Dendritic cell treated with granulocyte-macrophage colony-stimulating factor and Interleukin-4, amounts not matched to agents 40 ng/mL and 50 ng/mL, for 4 days (primary cell): Measurements from ENCODE around the gene ZFHX3.
A peak's percentile ranks its signal among the peaks of the same experiment; 100 is the strongest.

Source experiments
- H3K27ac Mint-ChIP-seq: one replicate; pipeline ENCODE4 v1.8.0; 2022; ENCODE audit warnings: mild to moderate bottlenecking, mixed read lengths
- H3K27me3 Mint-ChIP-seq: one replicate; pipeline ENCODE4 v1.8.0; 2022; ENCODE audit warnings: mild to moderate bottlenecking, mixed read lengths
- H3K36me3 Mint-ChIP-seq: one replicate; pipeline ENCODE4 v1.8.0; 2022; ENCODE audit warnings: low read depth, mixed read lengths
- H3K4me1 Mint-ChIP-seq: one replicate; pipeline ENCODE4 v1.8.0; 2022; ENCODE audit warnings: low read depth, mixed read lengths
- H3K4me3 Mint-ChIP-seq: one replicate; pipeline ENCODE4 v1.8.0; 2022; ENCODE audit warnings: mild to moderate bottlenecking, moderate library complexity, mixed read lengths
- H3K9me3 Mint-ChIP-seq: one replicate; pipeline ENCODE4 v1.8.0; 2022; ENCODE audit warnings: mixed read lengths
- intact Hi-C: fragments of 100-400 bp; cut with micrococcal nuclease; formaldehyde crosslinking; loops from one replicate; pipeline ENCODE4 v1.15.0; 2022

Gene ZFHX3

DNA sequence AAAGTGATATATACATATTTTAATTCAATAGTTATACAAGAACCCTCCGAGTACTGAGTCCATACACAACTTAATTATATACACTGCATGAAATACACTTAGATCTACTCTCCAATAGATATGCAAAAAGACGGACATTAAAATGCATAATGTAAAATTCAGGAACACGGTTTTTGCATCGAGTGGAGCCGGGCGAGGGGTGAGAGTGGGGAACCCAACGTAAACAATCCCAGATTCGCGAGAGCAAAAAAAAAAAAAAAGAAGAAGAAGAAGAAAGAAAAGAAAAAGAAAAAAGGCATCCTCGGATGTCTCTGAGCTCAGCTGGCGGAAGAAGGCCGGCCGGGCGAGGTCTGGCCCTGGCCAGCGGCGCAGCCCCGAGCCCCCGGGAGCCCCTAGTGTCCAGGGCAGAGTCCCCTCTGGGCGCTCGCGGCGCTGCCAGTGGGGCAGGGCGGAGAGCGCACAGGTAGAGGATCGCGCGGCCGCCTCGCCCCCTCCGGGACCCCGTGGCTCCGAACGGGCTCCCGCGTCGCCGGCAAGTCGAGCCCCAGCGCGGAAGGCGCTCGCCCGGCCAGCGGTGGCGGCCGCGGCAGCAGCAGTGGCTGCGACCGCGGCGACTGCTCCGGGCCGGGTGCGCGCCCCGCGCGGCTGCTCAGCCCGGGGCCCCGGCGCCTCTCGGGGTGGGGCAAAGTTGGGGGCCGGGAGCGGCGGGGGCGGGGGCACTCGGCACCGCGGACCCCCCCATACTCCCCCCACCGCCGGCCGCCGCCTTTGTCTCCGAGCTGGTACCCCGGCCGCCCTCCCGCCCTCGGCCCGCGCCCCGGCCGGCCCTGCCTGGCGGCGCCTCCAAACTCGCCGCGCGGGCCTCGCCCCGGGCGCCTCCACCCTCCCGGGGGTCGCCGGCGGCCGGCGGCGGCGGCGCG, 9.6 kb upstream of the ZFHX3 start:
- H3K27ac Mint-ChIP-seq, result peak overlapping the region; percentile 92
- H3K9me3 Mint-ChIP-seq, result no peaks in the 10 kb centered on the region
- peaks cover 33% of the 10 kb centered on the region for H3K27me3 Mint-ChIP-seq
- H3K4me1 Mint-ChIP-seq, result peaks cover 50% of the 10 kb centered on the region
- intact Hi-C loops, result loop anchor here (2.0 to 10.0 kb wide), 3 partner anchors 123 to 393 kb away; no protein-coding TSS in a partner anchor
- H3K36me3 Mint-ChIP-seq, result peaks cover 22% of the 10 kb centered on the region
- peak overlapping the region; percentile 97 for H3K4me3 Mint-ChIP-seq

- intact Hi-C loops, result loop anchor here (2.0 to 10.0 kb wide), 3 partner anchors 122 to 392 kb away; no protein-coding TSS in a partner anchor
- H3K27me3 Mint-ChIP-seq, result peaks cover 27% of the 10 kb centered on the region
- H3K9me3 Mint-ChIP-seq, result no peaks in the 10 kb centered on the region
- H3K27ac Mint-ChIP-seq, result peak overlapping the region; percentile 92
- H3K36me3 Mint-ChIP-seq, result peaks cover 22% of the 10 kb centered on the region
- peak overlapping the region; percentile 97 for H3K4me3 Mint-ChIP-seq
- peaks cover 46% of the 10 kb centered on the region for H3K4me1 Mint-ChIP-seq
Observed at GRCh38 chr16:73056921-73057290, 9.0 kb upstream of the ZFHX3 start.

GRCh38 chr16:73056448-73056847, 8.5 kb upstream of the ZFHX3 start:
- H3K9me3 Mint-ChIP-seq, result no peaks in the 10 kb centered on the region
- peak overlapping the region; percentile 92 for H3K27ac Mint-ChIP-seq
- H3K27me3 Mint-ChIP-seq, result peaks cover 24% of the 10 kb centered on the region
- peak overlapping the region; percentile 97 for H3K4me3 Mint-ChIP-seq
- peaks cover 46% of the 10 kb centered on the region for H3K4me1 Mint-ChIP-seq
- intact Hi-C loops, result loop anchor here (2.0 to 10.0 kb wide), 3 partner anchors 122 to 392 kb away; no protein-coding TSS in a partner anchor
- peaks cover 22% of the 10 kb centered on the region for H3K36me3 Mint-ChIP-seq

GRCh38 chr16:73054813-73055482, 7.0 kb upstream of the ZFHX3 start:
- no peaks in the 10 kb centered on the region for H3K9me3 Mint-ChIP-seq
- intact Hi-C loops, result loop anchor here (10.0 kb wide), 2 partner anchors 120 to 390 kb away; no protein-coding TSS in a partner anchor
- H3K27me3 Mint-ChIP-seq, result peaks cover 16% of the 10 kb centered on the region
- no peak overlapping the region for H3K4me3 Mint-ChIP-seq
- peaks cover 38% of the 10 kb centered on the region for H3K4me1 Mint-ChIP-seq
- H3K36me3 Mint-ChIP-seq, result peaks cover 22% of the 10 kb centered on the region
- peak overlapping the region; percentile 52 for H3K27ac Mint-ChIP-seq

DNA sequence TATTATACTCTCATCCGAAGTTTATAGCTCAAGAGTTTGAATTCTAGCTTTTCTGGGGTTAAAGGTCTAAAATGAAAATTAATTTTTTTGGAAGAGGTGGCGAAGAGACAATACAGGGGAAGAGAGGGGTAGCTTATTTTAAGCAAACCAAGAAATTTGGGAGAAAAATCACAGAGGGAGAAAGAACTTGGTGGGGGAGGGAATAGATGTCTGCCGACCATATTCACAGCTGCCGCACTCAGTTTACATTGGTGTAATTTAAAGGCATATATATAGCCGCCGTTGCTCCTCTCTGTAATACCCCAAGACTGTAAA, 6.5 kb upstream of the ZFHX3 start:
- no peak overlapping the region for H3K4me3 Mint-ChIP-seq
- no peaks in the 10 kb centered on the region for H3K9me3 Mint-ChIP-seq
- H3K27me3 Mint-ChIP-seq, result peaks cover 11% of the 10 kb centered on the region
- peaks cover 33% of the 10 kb centered on the region for H3K4me1 Mint-ChIP-seq
- H3K27ac Mint-ChIP-seq, result peak overlapping the region; percentile 52
- intact Hi-C loops, result loop anchor here (10.0 kb wide), 2 partner anchors 120 to 390 kb away; no protein-coding TSS in a partner anchor
- peaks cover 19% of the 10 kb centered on the region for H3K36me3 Mint-ChIP-seq

DNA sequence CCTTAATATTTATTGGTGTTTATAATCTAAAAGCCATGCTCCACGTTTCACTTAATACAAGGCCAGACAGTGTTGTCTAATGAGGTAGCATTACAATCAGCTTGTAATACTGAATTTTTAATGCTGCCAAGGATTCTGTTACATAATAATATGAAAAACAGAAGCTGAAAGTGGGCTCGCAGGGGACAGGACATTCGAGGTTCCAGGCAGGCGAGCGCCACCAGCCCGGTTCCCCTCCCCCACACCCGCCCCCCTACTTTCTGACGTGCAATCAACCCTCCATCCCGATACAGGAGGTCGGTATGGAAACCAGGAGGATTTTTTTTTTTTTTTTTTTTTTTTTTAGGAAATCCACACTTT, 6.2 kb upstream of the ZFHX3 start:
- H3K9me3 Mint-ChIP-seq, result no peaks in the 10 kb centered on the region
- H3K4me3 Mint-ChIP-seq, result no peak overlapping the region
- peaks cover 10% of the 10 kb centered on the region for H3K27me3 Mint-ChIP-seq
- intact Hi-C loops, result loop anchor here (10.0 kb wide), 2 partner anchors 119 to 389 kb away; no protein-coding TSS in a partner anchor
- H3K4me1 Mint-ChIP-seq, result peaks cover 32% of the 10 kb centered on the region
- H3K27ac Mint-ChIP-seq, result peak overlapping the region; percentile 52
- peaks cover 16% of the 10 kb centered on the region for H3K36me3 Mint-ChIP-seq

GRCh38 chr16:73053364-73054124, 5.6 kb upstream of the ZFHX3 start:
- intact Hi-C loops, result loop anchor here (10.0 kb wide), 2 partner anchors 119 to 389 kb away; no protein-coding TSS in a partner anchor
- peaks cover 10% of the 10 kb centered on the region for H3K27me3 Mint-ChIP-seq
- H3K9me3 Mint-ChIP-seq, result no peaks in the 10 kb centered on the region
- peaks cover 34% of the 10 kb centered on the region for H3K4me1 Mint-ChIP-seq
- H3K36me3 Mint-ChIP-seq, result peaks cover 11% of the 10 kb centered on the region
- H3K4me3 Mint-ChIP-seq, result no peak overlapping the region
- peak overlapping the region; percentile 57 for H3K27ac Mint-ChIP-seq

GRCh38 chr16:73053038-73053363, 5.1 kb upstream of the ZFHX3 start:
- Mint-ChIP-seq H3K27ac (no peak overlapping the region), H3K4me1 (peaks cover 37% of the 10 kb centered on the region), H3K27me3 (peaks cover 10% of the 10 kb centered on the region), H3K4me3 (no peak overlapping the region), H3K9me3 (no peaks in the 10 kb centered on the region), H3K36me3 (peaks cover 11% of the 10 kb centered on the region)
- intact Hi-C loops, result loop anchor here (10.0 kb wide), 2 partner anchors 118 to 388 kb away; no protein-coding TSS in a partner anchor

DNA sequence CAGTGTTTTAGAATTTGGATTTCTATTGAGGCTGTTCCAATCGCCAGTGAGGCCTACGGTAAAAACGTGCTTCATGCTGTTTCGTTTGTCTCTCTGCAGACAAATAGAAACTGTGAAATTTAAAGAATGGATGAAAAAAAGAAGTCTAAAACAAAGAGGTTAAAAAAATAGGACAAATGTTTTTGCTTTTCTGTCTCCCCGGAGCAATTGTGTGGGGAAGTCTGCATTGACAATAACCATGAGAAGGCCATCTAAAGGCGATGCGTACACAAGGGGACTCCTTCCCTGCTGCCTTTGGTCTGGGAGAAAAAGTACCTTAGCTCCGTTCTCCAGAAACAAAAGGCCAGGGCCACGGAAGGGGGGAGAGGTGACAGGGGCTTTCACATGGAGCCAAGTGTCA, 4.6 kb upstream of the ZFHX3 start:
- Mint-ChIP-seq H3K9me3 (no peaks in the 10 kb centered on the region), H3K4me3 (no peak overlapping the region), H3K27me3 (peaks cover 10% of the 10 kb centered on the region), H3K4me1 (peaks cover 37% of the 10 kb centered on the region), H3K27ac (no peak overlapping the region), H3K36me3 (peaks cover 11% of the 10 kb centered on the region)
- intact Hi-C loops, result loop anchor here (10.0 kb wide), 2 partner anchors 118 to 388 kb away; no protein-coding TSS in a partner anchor

- Mint-ChIP-seq H3K9me3 (no peaks in the 10 kb centered on the region), H3K27me3 (peaks cover 10% of the 10 kb centered on the region), H3K27ac (no peak overlapping the region), H3K4me3 (no peak overlapping the region), H3K4me1 (peaks cover 43% of the 10 kb centered on the region), H3K36me3 (peaks cover 5% of the 10 kb centered on the region)
- intact Hi-C loops, result loop anchor here (10.0 kb wide), 2 partner anchors 117 to 387 kb away; no protein-coding TSS in a partner anchor
Observed at GRCh38 chr16:73051961-73052360, 4.0 kb upstream of the ZFHX3 start.

DNA sequence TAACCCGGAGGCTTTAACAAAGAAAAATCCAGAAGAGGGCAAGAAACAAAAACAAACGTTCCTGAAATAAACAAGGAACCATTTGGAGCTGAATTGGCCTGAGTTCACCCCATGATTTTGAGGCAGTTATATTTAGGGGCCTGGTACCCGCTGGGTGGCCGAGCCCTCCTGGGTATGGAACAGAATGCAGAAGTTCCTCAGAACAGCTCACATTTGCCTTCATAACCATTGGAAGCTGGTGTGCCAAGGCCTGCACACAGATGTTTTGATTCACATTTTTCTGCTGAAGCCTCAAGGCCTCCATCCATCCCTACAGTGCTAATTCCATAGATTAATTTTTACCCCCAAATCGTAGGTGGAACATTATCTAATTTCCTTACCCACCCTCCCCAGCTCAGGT, 3.3 kb upstream of the ZFHX3 start:
- Mint-ChIP-seq H3K4me3 (no peak overlapping the region), H3K36me3 (peaks cover 5% of the 10 kb centered on the region), H3K9me3 (no peaks in the 10 kb centered on the region), H3K4me1 (peaks cover 45% of the 10 kb centered on the region), H3K27me3 (peaks cover 10% of the 10 kb centered on the region), H3K27ac (no peak overlapping the region)
- intact Hi-C loops, result loop anchor here (10.0 kb wide), 2 partner anchors 116 to 386 kb away; no protein-coding TSS in a partner anchor

DNA sequence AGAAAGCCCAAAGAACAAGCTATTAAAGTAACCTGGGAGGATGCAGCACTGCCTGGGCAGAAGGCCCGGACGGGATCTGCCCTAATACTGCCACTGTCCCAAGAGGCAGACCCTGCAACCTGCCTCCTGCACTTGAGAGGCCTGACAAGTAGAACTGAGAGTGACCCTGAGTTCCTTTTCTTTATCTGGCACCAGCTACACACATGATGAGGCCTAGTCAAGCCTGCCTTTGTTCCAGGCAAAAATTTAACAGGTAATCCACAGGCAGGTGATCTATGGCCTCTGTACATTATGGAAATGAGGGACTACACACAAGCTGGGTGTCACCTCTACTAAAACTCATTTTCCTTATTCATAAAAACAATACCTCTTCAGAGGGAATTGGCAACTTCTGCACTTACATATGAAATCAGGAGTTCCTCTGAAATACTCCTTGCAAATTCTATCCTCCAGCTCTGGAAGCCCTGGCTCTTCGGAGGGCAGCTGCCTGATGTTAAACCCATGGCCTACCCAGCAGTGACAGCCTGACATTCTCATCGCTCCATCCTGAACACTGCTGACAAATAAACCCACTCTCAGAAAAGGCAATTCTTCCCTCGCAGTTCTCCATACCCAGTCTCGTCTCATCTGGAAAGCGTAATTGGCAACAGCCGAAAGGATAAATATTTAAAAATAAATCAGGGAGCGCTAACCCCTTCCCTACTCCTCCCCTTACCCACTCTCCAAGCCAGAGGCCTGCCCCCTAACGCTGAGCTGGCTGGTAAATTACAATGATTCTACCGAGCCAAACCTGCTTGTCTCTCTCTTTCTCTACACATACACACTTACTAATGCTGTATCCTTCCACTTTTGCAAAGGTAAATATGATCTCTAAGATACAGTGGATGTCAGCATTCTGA, 2.5 kb upstream of the ZFHX3 start:
- Mint-ChIP-seq H3K36me3 (peaks cover 5% of the 10 kb centered on the region), H3K4me1 (peaks cover 45% of the 10 kb centered on the region), H3K9me3 (no peaks in the 10 kb centered on the region), H3K27me3 (peaks cover 10% of the 10 kb centered on the region), H3K4me3 (no peak overlapping the region), H3K27ac (no peak overlapping the region)
- intact Hi-C loops, result loop anchor here (10.0 kb wide), 2 partner anchors 116 to 386 kb away; no protein-coding TSS in a partner anchor
